ENCODE results near the gene SLC22A16.
"Not testable (repeated sequence)": the region's sequence is repeated elsewhere in the genome, so short reads cannot be mapped to it uniquely, and the experiment has no call there.

The SLC22A16 gene

DNA sequence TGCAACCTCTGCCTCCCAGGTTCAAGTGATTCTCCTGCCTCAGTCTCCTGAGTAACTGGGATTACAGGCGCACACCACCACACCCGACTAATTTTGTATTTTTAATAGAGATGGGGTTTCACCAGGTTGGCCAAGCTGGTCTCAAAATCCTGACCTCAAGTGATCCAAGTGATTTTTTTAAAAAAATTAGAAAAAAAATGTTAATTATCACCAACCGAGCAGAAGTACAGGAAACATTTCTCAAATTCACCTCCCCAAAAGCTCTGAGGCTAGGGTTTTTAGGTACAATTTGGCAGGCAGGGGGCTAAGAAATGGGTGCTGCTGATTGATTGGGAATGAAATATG, 14.9 kb upstream of the SLC22A16 start:
- no peak for DNase-seq (ENCODE audit: low spot score)

DNA sequence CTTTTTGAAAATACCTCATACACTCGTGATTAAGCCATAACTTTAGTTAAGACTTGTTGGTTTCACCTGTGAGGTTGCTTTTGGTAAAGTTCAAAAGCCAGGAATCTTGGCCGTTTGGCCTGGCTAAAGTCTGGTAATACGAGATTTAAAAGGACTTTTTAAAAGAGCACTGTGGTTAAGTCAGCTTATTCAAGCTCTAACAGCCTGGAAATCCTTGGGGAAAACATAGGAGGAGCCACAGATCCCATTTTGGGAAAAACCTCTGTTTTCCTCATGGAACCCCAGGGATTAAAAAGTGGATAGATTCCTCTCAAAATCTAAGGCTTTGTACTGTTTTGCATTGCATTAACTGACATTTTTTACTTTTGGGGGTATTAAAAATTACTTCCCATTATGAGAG, 13.7 kb upstream of the SLC22A16 start:
- no peak for DNase-seq (ENCODE audit: low spot score)

DNA sequence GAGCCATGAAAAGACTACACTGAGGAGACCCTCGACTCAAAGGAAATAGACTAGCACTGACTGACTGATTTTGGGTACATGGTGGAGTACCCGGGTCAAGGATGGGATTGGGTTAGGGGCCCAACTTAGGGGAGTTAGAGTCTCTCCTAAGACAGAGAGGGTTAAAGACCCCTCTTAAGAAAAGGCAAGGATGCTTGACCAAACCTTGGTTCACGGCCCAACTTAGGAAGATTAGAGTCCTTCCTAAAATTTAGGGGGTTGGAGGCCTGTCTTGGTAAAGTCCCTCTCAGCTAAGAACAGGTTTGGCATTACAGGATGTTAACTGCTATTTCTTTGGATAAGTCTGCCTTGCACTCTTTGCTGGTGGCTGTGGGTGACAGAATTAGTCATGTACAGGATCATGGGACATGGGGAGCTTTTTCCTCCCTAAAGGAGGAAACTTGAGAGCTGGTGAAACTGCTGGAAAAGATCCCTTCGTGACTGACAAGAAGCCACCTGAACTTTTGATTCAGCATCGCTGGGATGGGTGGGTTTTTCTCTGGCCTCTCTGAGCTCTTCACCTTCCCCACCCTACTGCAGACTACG, 12.3 kb upstream of the SLC22A16 start:
- no peak for DNase-seq (ENCODE audit: low spot score)

DNA sequence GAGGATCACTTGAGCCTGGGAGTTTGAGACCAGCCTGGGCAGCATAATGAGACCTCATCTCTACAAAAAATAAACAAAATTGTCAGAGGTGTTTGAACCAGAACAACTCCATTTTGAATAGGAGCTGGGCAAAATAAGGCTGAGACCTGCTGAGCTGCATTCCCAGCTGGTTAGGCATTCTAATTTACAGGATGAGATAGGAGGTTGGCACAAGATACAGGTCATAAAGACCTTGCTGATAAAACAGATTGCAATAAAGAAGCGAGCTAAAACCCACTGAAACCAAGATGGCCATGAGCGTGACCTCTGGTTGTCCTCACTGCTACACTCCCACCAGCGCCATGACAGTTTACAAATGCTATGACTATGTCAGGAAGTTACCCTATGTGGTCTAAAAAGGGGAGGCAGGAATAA, 11.6 kb upstream of the SLC22A16 start:
- not testable (repeated sequence) for DNase-seq (ENCODE audit: low spot score)

- no peak for DNase-seq (ENCODE audit: low spot score)
These were observed 10.3 kb upstream of the SLC22A16 start for GRCh38 chr6:110486756-110487155.

DNA sequence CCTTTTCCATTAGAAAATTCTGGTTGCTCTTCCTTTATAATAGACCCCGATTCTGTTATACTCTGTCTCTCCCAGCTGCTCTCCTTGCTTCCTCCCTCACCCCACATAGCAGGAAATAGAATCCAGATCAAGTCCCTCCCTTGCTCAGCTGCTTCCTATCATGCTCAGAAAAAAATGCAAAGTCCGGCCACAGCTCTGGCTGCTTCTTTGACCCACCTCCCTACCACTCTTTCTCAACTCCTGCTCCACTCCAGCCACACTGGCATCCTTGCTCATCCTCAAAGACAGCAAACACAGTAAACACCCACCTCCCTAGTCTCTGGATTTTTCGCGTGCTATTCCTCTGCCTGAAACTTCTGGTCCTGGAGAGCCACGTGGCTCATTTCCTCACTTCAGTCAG, 9.1 kb upstream of the SLC22A16 start:
- no peak for DNase-seq (ENCODE audit: low spot score)

DNA sequence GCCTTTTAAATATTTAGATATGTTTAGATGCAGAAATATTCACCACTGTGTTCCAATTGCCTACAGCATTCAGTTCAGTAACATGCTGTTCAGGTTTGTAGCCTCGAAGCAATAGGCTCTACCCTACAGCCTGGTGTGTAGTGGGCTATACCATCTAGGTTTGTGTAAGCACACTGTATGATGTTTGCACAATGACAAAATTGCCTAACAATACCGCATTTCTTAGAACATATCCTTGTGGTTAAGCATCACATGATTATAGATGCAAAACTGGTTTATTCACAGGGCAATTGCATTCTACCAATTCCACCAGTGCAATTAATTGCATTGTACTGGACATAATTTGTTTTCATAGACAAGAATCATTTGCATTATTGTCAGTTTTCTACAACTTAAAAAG, 7.9 kb upstream of the SLC22A16 start:
- no peak for DNase-seq (ENCODE audit: low spot score)

- no peak for DNase-seq (ENCODE audit: low spot score)
These were observed 6.5 kb upstream of the SLC22A16 start for GRCh38 chr6:110482774-110483400.

DNA sequence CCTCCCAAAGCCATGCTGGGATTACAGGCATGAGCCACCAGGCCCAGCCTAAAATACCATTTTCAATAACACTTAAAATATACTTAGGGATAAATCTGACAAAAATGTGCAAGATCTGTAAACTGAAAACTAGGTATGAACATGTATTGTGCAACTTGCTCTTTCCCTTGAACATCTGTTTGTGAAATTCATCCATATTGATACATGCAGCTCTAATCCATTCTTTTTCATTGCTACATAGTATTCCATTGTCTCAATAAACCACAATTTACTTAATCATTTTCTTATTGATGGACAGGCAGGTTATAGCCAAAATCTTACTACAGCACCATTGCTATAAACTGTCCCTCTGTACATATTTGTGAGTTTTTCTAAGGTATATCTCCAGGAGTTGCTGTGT, 4.7 kb upstream of the SLC22A16 start:
- no peak for DNase-seq (ENCODE audit: low spot score)

GRCh38 chr6:110475066-110475653, 1.3 kb downstream of the SLC22A16 start:
- DNase-seq (ENCODE audit: low spot score): no peak

DNA sequence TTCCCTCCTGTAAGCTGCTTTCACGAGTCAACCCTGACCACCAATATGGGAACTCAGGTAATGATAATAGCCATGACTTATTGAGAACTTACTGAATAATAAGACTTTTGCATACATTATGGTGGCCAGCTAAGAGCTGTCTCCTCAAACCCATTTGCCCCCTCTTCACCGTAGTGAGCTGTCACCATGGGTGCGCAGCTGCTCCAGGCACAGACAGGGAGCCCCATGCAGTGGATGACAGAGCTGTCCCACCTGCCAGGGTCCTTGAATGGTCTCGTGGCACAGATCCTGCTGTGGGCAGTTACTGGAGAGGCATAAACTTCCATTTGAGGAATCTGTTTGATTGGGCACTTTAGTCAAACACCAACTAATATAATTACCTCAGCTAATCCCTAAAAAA, 1.9 kb downstream of the SLC22A16 start:
- DNase-seq (ENCODE audit: low spot score): no peak

GRCh38 chr6:110472739-110473138, 3.7 kb downstream of the SLC22A16 start:
- DNase-seq (ENCODE audit: low spot score): no peak

GRCh38 chr6:110471726-110472365, 4.6 kb downstream of the SLC22A16 start:
- DNase-seq (ENCODE audit: low spot score): no peak

GRCh38 chr6:110468731-110469130, 7.7 kb downstream of the SLC22A16 start:
- no peak for DNase-seq (ENCODE audit: low spot score)

DNA sequence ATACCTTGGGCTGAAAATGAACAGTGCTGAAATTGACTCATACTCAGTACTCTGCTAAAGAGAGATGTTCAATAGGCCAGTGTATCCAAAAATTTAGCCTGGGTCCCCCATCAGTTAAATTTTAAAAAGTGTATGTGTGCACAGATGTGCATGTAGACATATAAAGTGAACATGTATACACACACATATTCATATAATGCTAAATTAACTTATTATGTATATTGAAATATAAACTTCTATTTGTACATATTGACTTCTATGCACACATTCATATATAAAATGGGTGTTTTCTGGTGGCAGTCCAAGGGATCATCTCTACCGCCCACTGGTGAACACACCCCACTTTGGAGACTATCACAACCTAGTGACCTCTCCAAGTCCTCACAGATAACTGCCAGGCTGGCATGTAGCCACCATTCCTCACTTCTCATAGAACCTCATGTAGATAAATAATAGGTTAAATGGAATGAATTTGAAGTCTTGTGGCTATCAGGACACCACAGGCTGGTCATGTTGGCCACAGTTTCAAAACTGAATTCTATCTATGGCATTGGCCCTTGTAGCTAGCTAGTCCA, 8.8 kb downstream of the SLC22A16 start:
- no peak for DNase-seq (ENCODE audit: low spot score)

DNA sequence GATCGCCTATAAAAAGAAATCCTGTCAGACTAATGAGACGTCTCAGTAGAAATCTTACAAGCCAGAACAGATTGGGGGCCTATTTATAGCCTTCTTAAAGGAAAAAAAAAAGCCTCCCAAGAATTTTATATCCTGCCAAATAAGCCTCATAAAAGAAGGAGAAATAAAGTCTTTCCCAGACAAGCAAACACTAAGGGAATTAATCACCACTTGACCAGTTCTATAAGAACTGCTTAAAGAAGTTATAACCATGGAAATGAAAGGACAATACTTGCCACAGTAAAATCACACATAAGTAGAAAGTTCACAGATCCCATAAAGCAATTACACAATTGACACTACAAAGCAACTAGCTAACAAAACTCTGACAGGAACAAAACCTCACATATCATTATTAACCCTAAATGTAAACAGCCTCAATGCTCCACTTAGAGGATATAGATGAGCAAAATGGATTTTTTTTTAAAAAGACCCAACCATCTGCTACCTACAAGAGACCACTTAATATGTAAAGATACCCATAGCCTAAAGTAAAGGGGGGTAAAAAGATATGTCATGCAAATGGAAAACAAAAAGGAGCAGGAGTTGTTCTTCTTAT, 13.4 kb downstream of the SLC22A16 start:
- no peak for DNase-seq (ENCODE audit: low spot score)

GRCh38 chr6:110461376-110461775, 15.0 kb downstream of the SLC22A16 start:
- no peak for DNase-seq (ENCODE audit: low spot score)

GRCh38 chr6:110459137-110459536, 17.3 kb downstream of the SLC22A16 start:
- DNase-seq (ENCODE audit: low spot score): no peak

GRCh38 chr6:110458476-110458875, 17.9 kb downstream of the SLC22A16 start:
- no peak for DNase-seq (ENCODE audit: low spot score)

DNA sequence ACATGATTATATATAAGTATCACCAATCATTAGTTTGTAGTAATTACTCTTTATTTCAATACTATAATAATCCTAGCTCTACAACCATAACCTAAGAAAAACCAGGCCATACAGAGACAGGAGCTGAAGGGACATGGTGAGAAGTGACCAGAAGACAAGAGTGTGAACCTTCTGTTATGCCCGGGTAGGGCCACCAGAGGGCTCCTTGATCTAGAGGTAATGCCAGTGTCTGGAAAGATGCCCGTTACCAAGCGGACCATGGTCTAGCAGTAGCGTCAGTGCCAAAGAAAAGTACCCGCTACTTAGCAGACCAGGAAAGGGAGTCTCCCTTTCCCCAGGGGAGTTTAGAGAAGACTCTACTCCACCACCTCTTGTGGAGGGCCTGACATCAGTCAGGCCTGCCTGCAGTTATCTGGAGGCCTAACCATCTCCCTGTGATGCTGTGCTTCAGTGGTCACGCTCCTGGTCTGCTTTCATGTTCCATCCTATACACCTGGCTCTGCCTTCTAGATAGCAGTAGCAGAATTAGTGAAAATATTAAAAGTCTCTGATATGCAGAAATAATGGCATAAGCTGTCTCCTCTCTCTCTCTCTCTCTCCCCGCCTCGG, 18.7 kb downstream of the SLC22A16 start:
- peak; percentile 45 for DNase-seq (ENCODE audit: low spot score)

- DNase-seq (ENCODE audit: low spot score): no peak
These were observed 19.7 kb downstream of the SLC22A16 start for GRCh38 chr6:110456694-110457093.

DNA sequence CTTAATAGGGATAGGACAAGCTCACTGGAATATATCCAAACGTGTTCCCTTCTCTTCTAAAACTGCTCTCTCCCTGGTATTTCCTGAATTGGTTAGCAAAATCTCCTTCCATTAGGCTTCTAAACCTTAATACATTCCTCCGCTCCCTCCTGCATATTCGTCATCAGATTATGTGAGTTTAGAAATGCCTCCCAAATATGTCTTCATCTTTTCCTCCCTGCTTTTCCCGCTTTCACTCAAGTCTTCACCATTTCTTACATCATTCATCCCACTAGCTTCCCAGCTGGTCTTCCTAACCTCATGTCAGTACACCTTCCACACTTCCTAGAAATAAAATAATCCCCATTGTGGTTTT, 26.9 kb downstream of the SLC22A16 start:
- no peak for DNase-seq (ENCODE audit: low spot score)
